ENCODE results near the gene RGL2.
A peak's percentile ranks its signal among the peaks of the same experiment; 100 is the strongest.
"Not testable (repeated sequence)": the region's sequence is repeated elsewhere in the genome, so short reads cannot be mapped to it uniquely, and the experiment has no call there.

Gene RGL2

GRCh38 chr6:33294086-33294823 lies 4.5 kb downstream of the RGL2 start:
- H3K4me1 ChIP-seq = peaks cover 33% of the 10 kb centered on the region
- H3K36me3 ChIP-seq = peaks cover 60% of the 10 kb centered on the region
- H3K4me2 ChIP-seq = no peak overlapping the region
- H3K4me3 ChIP-seq = no peak overlapping the region
- no peaks in the 10 kb centered on the region for H3K27me3 ChIP-seq
- no peak overlapping the region for H3K9ac ChIP-seq
- H4K20me1 ChIP-seq = peaks cover 21% of the 10 kb centered on the region; the same call in 1 of the 2 replicates
- no peaks in the 10 kb centered on the region for H3K9me3 ChIP-seq
- H3K27ac ChIP-seq = no peak overlapping the region
- TF ChIP-seq Cebpa-rat (IDR thresholded peaks at IDR 0.05) = no peak

- Histone ChIP-seq H3K4me2 (no peak overlapping the region), H3K4me1 (peaks cover 36% of the 10 kb centered on the region), H4K20me1 (peaks cover 21% of the 10 kb centered on the region; the same call in 1 of the 2 replicates), H3K27me3 (no peaks in the 10 kb centered on the region), H3K27ac (no peak overlapping the region), H3K9ac (no peak overlapping the region), H3K9me3 (no peaks in the 10 kb centered on the region), H3K4me3 (no peak overlapping the region), H3K36me3 (peaks cover 62% of the 10 kb centered on the region)
- TF ChIP-seq Cebpa-rat (IDR thresholded peaks at IDR 0.05) = no peak
These were observed 5.6 kb downstream of the RGL2 start for GRCh38 chr6:33292996-33293682.

- Histone ChIP-seq H3K9ac (peak overlapping the region; percentile 87), H3K27me3 (no peaks in the 10 kb centered on the region), H3K4me1 (peaks cover 28% of the 10 kb centered on the region), H3K4me2 (peak overlapping the region; percentile 95), H3K27ac (0 out of 2 replicates have a peak overlapping the region, but pooled peaks have one; percentile 84), H3K4me3 (peak overlapping the region; percentile 87), H4K20me1 (peaks cover 15% of the 10 kb centered on the region; the same call in 1 of the 2 replicates), H3K36me3 (peaks cover 75% of the 10 kb centered on the region), H3K9me3 (no peaks in the 10 kb centered on the region)
- TF ChIP-seq Cebpa-rat (IDR thresholded peaks at IDR 0.05) = no peak
These were observed 8.3 kb downstream of the RGL2 start for GRCh38 chr6:33290459-33290858.

- H3K36me3 ChIP-seq = peaks cover 75% of the 10 kb centered on the region
- H3K27me3 ChIP-seq = no peaks in the 10 kb centered on the region
- peak overlapping the region; percentile 84 for H3K27ac ChIP-seq
- peaks cover 28% of the 10 kb centered on the region for H3K4me1 ChIP-seq
- no peak for TF ChIP-seq Cebpa-rat (IDR thresholded peaks at IDR 0.05)
- H3K4me2 ChIP-seq = peak overlapping the region; percentile 95
- no peaks in the 10 kb centered on the region for H3K9me3 ChIP-seq
- peak overlapping the region; percentile 87 for H3K9ac ChIP-seq
- peaks cover 21% of the 10 kb centered on the region; the same call in 1 of the 2 replicates for H4K20me1 ChIP-seq
- H3K4me3 ChIP-seq = peak overlapping the region; percentile 87
These were observed 8.9 kb downstream of the RGL2 start for GRCh38 chr6:33289784-33290315.

GRCh38 chr6:33288921-33289783 lies 9.6 kb downstream of the RGL2 start, which contains the start of the genes PFDN6 and WDR46:
Gene PFDN6, plus strand, starts transcription at chr6:33289601. Its CDS starts 256 bp downstream, at chr6:33289857.
Gene WDR46, minus strand, starts transcription at chr6:33289239. Its CDS starts 69 bp downstream, at chr6:33289170.
- Histone ChIP-seq H3K4me2 (peak within 1 kb of the TSS; percentile 95), H3K4me1 (peaks cover 28% of the 10 kb centered on the region), H3K4me3 (peak within 1 kb of the TSS; percentile 87), H3K27me3 (no peaks in the 10 kb centered on the region), H3K9ac (peak within 1 kb of the TSS; percentile 87), H3K9me3 (no peaks in the 10 kb centered on the region), H3K27ac (peak within 1 kb of the TSS; percentile 84), H4K20me1 (peaks cover 28% of the 10 kb centered on the region; the same call in 1 of the 2 replicates), H3K36me3 (peaks cover 75% of the 10 kb centered on the region)
- TF ChIP-seq Cebpa-rat (IDR thresholded peaks at IDR 0.05) = no peak

- peak overlapping the region; percentile 87 for H3K4me3 ChIP-seq
- peak overlapping the region; percentile 87 for H3K9ac ChIP-seq
- H4K20me1 ChIP-seq = peaks cover 26% of the 10 kb centered on the region; the same call in 1 of the 2 replicates
- no peak for TF ChIP-seq Cebpa-rat (IDR thresholded peaks at IDR 0.05)
- H3K4me1 ChIP-seq = peaks cover 28% of the 10 kb centered on the region
- peak overlapping the region; percentile 95 for H3K4me2 ChIP-seq
- peaks cover 75% of the 10 kb centered on the region for H3K36me3 ChIP-seq
- no peaks in the 10 kb centered on the region for H3K9me3 ChIP-seq
- peak overlapping the region; percentile 84 for H3K27ac ChIP-seq
- H3K27me3 ChIP-seq = no peaks in the 10 kb centered on the region
These were observed 10.4 kb downstream of the RGL2 start for GRCh38 chr6:33288141-33288920.

- no peak for TF ChIP-seq Cebpa-rat (IDR thresholded peaks at IDR 0.05)
- peaks cover 75% of the 10 kb centered on the region for H3K36me3 ChIP-seq
- no peak overlapping the region for H3K4me3 ChIP-seq
- no peaks in the 10 kb centered on the region for H3K27me3 ChIP-seq
- H3K9me3 ChIP-seq = no peaks in the 10 kb centered on the region
- H3K27ac ChIP-seq = no peak overlapping the region
- peaks cover 24% of the 10 kb centered on the region; the same call in 1 of the 2 replicates for H4K20me1 ChIP-seq
- H3K4me1 ChIP-seq = peaks cover 28% of the 10 kb centered on the region
- peak overlapping the region; percentile 95 for H3K4me2 ChIP-seq
- no peak overlapping the region; the same call in 1 of the 2 replicates for H3K9ac ChIP-seq
These were observed 11.5 kb downstream of the RGL2 start for GRCh38 chr6:33286946-33287914.

- not testable (repeated sequence) for H3K27ac ChIP-seq, H3K9me3 ChIP-seq, H3K4me2 ChIP-seq, H3K27me3 ChIP-seq, H3K4me3 ChIP-seq
- H4K20me1 ChIP-seq = peaks cover 29% of the 10 kb centered on the region
- peaks cover 81% of the 10 kb centered on the region for H3K36me3 ChIP-seq
- 0 out of 2 replicates have a peak overlapping the region, but pooled peaks have one; percentile 19 for H3K9ac ChIP-seq
- H3K4me1 ChIP-seq = peaks cover 24% of the 10 kb centered on the region
These were observed 13.5 kb downstream of the RGL2 start for GRCh38 chr6:33285214-33285613.
